ENCODE data around the gene RITA1. TPM values are rescaled to one million over a fixed set of nuclear protein-coding genes. Genes with fewer than 3 reads are reported as not detected.

RITA1 gene
- total RNA-seq, 1 experiment from 2014 or later: 20.7 TPM

DNA sequence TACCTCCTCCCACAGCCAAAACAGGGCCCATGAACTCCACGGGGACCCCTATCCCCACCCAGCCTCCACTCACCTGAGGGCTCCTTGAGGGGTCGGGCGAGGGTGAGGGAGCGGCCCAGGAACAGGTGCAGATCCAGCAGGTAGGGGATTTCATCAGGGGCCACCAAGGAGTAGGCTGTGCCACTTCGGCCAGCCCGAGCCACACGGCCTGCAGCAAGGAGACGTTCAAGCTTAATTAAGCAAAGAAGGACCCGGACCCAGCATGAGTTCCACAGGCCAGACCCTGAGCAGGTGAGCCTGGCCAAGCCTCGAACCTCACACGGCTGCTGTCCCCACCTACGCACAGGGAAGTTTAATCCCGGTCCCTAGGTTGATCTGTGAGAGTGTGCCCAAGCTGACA lies 15.8 kb upstream of the RITA1 start:
- Histone ChIP-seq H4K20me1 (ENCODE audit: insufficient read depth) (no peaks in the 10 kb centered on the region), H3K9me2 (ENCODE audit: insufficient read depth) (no peaks in the 10 kb centered on the region), H3K4me1 (ENCODE audit: control insufficient read depth in 1 of 2, insufficient read depth in 2 of 2, low read length in 2 of 2) (no peaks in the 10 kb centered on the region), H3K4me3 (replicated peaks in 1 of 2; ENCODE audit: low read depth in 1 of 2, low read length in 2 of 2) (no peak overlapping the region), H3K79me2 (ENCODE audit: insufficient read depth, low read length) (peaks cover 23% of the 10 kb centered on the region; the same call in 1 of the 2 replicates), H2AFZ (ENCODE audit: low read depth, low read length, poor library complexity, severe bottlenecking) (no peak overlapping the region), H3K9ac (ENCODE audit: low read length) (no peak overlapping the region), H3K9me3 (ENCODE audit: control insufficient read depth in 1 of 2, insufficient read depth in 1 of 2, low read depth in 1 of 2, low read length in 2 of 2) (no peaks in the 10 kb centered on the region), H3K27ac (ENCODE audit: low read depth, low read length) (no peak overlapping the region), H3K27me3 (ENCODE audit: insufficient read depth, low read length) (no peaks in the 10 kb centered on the region), H3K36me3 (ENCODE audit: control insufficient read depth in 1 of 2, insufficient read depth in 2 of 2, low read length in 2 of 2) (peaks cover 51 to 54% of the 10 kb centered on the region in 2 experiments), H3K4me2 (ENCODE audit: low read length) (no peak overlapping the region)
- DNase-seq (ENCODE audit: low read depth, low spot score): no peak
- no peak for TF ChIP-seq ATF3 (IDR thresholded peaks at IDR 0.05)
- no peak for TF ChIP-seq EZH2phosphoT487 (IDR thresholded peaks at IDR 0.05; ENCODE audit: borderline replicate concordance)
- TF ChIP-seq JUND (IDR thresholded peaks at IDR 0.05): no peak
- TF ChIP-seq POLR2AphosphoS5 (IDR thresholded peaks at IDR 0.05; ENCODE audit: low read depth, low read length): no peak
- no peak for TF ChIP-seq POLR2A (IDR thresholded peaks at IDR 0.05; ENCODE audit: borderline replicate concordance, extremely low read depth, insufficient read depth, insufficient read length)
- TF ChIP-seq, protein P1, sequence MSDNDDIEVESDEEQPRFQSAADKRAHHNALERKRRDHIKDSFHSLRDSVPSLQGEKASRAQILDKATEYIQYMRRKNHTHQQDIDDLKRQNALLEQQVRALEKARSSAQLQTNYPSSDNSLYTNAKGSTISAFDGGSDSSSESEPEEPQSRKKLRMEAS (IDR thresholded peaks at IDR 0.05): no peak
- TF ChIP-seq, protein P2, sequence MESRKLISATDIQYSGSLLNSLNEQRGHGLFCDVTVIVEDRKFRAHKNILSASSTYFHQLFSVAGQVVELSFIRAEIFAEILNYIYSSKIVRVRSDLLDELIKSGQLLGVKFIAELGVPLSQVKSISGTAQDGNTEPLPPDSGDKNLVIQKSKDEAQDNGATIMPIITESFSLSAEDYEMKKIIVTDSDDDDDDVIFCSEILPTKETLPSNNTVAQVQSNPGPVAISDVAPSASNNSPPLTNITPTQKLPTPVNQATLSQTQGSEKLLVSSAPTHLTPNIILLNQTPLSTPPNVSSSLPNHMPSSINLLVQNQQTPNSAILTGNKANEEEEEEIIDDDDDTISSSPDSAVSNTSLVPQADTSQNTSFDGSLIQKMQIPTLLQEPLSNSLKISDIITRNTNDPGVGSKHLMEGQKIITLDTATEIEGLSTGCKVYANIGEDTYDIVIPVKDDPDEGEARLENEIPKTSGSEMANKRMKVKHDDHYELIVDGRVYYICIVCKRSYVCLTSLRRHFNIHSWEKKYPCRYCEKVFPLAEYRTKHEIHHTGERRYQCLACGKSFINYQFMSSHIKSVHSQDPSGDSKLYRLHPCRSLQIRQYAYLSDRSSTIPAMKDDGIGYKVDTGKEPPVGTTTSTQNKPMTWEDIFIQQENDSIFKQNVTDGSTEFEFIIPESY (IDR thresholded peaks at IDR 0.05; ENCODE audit: extremely low read depth, insufficient replicate concordance, low read length): no peak
- intact Hi-C loops (cut with micrococcal nuclease): no loop called here
- ChIA-PET POLR2A (no interaction called here), CTCF (no interaction called here), RAD21 (ENCODE audit: low non-redundant PET in 1 of 2, low total read pairs in 2 of 2, uncharacterized antibody in 2 of 2, unreplicated experiment in 2 of 2) (no interaction called here)
- BruUV-seq (replicated peaks): no TSS peak
- ATAC-seq: no peak

- H3K9ac ChIP-seq (ENCODE audit: low read length): no peak overlapping the region
- no peak overlapping the region for H2AFZ ChIP-seq (ENCODE audit: low read depth, low read length, poor library complexity, severe bottlenecking)
- intact Hi-C loops (cut with micrococcal nuclease): no loop called here
- no peak overlapping the region for H3K4me3 ChIP-seq (replicated peaks in 1 of 2; ENCODE audit: low read depth in 1 of 2, low read length in 2 of 2)
- no TSS peak for BruUV-seq (replicated peaks)
- ChIA-PET RAD21 (ENCODE audit: low non-redundant PET in 1 of 2, low total read pairs in 2 of 2, uncharacterized antibody in 2 of 2, unreplicated experiment in 2 of 2) (no interaction called here), POLR2A (no interaction called here), CTCF (no interaction called here)
- peaks cover 24% of the 10 kb centered on the region; the same call in 1 of the 2 replicates for H3K79me2 ChIP-seq (ENCODE audit: insufficient read depth, low read length)
- DNase-seq (ENCODE audit: low read depth, low spot score) (no peak), ATAC-seq (no peak)
- TF ChIP-seq EZH2phosphoT487 (IDR thresholded peaks at IDR 0.05; ENCODE audit: borderline replicate concordance) (no peak), ELF1 (IDR thresholded peaks at IDR 0.05; ENCODE audit: borderline replicate concordance, low read depth) (no peak), ZNF274 (IDR thresholded peaks at IDR 0.05; ENCODE audit: low read depth, low read length) (no peak), EZH2 (IDR thresholded peaks at IDR 0.05) (no peak), FOSL1 (IDR thresholded peaks at IDR 0.05; ENCODE audit: low read depth) (no peak), CEBPB (IDR thresholded peaks at IDR 0.05; ENCODE audit: low read depth) (no peak), SP1 (IDR thresholded peaks at IDR 0.05; ENCODE audit: low read depth) (no peak), TCF7L2 (IDR thresholded peaks at IDR 0.05; ENCODE audit: borderline replicate concordance, extremely low read depth, insufficient read depth, insufficient read length) (no peak), SRF (IDR thresholded peaks at IDR 0.05; ENCODE audit: low read depth) (no peak), POLR2A (IDR thresholded peaks at IDR 0.05; ENCODE audit: borderline replicate concordance, extremely low read depth, insufficient read depth, insufficient read length) (no peak)
- TF ChIP-seq, protein P1 (IDR thresholded peaks at IDR 0.05): no peak
- TF ChIP-seq, protein P3, sequence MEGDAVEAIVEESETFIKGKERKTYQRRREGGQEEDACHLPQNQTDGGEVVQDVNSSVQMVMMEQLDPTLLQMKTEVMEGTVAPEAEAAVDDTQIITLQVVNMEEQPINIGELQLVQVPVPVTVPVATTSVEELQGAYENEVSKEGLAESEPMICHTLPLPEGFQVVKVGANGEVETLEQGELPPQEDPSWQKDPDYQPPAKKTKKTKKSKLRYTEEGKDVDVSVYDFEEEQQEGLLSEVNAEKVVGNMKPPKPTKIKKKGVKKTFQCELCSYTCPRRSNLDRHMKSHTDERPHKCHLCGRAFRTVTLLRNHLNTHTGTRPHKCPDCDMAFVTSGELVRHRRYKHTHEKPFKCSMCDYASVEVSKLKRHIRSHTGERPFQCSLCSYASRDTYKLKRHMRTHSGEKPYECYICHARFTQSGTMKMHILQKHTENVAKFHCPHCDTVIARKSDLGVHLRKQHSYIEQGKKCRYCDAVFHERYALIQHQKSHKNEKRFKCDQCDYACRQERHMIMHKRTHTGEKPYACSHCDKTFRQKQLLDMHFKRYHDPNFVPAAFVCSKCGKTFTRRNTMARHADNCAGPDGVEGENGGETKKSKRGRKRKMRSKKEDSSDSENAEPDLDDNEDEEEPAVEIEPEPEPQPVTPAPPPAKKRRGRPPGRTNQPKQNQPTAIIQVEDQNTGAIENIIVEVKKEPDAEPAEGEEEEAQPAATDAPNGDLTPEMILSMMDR (IDR thresholded peaks at IDR 0.05 in 2 of 3, conservative IDR thresholded peaks at IDR 0.05 in 1 of 3; ENCODE audit: borderline replicate concordance in 1 of 3, insufficient read depth in 1 of 3, low read depth in 2 of 3, low read length in 2 of 3): no peak
- H3K4me2 ChIP-seq (ENCODE audit: low read length): no peak overlapping the region
- H4K20me1 ChIP-seq (ENCODE audit: insufficient read depth): no peaks in the 10 kb centered on the region
- no peak overlapping the region for H3K27ac ChIP-seq (ENCODE audit: low read depth, low read length)
- no peaks in the 10 kb centered on the region for H3K27me3 ChIP-seq (ENCODE audit: insufficient read depth, low read length)
- H3K4me1 ChIP-seq (ENCODE audit: control insufficient read depth in 1 of 2, insufficient read depth in 2 of 2, low read length in 2 of 2): no peaks in the 10 kb centered on the region
- H3K9me3 ChIP-seq (ENCODE audit: control insufficient read depth in 1 of 2, insufficient read depth in 1 of 2, low read depth in 1 of 2, low read length in 2 of 2): no peaks in the 10 kb centered on the region
- H3K9me2 ChIP-seq (ENCODE audit: insufficient read depth): no peaks in the 10 kb centered on the region
- peaks cover 49 to 52% of the 10 kb centered on the region in 2 experiments for H3K36me3 ChIP-seq (ENCODE audit: control insufficient read depth in 1 of 2, insufficient read depth in 2 of 2, low read length in 2 of 2)
These were observed 15.1 kb upstream of the RITA1 start for GRCh38 chr12:113170457-113170856.
